MCF 10A (cell line): ENCODE measurements around the gene PLVAP. TPM values are rescaled to one million over a fixed set of nuclear protein-coding genes. Genes with fewer than 3 reads are reported as not detected.

Experiments used
- BruUV-seq: library from RNA; stranded (reverse); fragments of 400-500 nt; replicated peaks from 2 replicates; lab custom pipeline; 2021; lab: Mats Ljungman, UMichigan
- CTCF ChIA-PET: fragments of 300-600 bp; sonication (Branson Sonifier 250); formaldehyde crosslinking; extraction: SDS; loops from one replicate; lab custom pipeline; 2021; ENCODE audit warnings: antibody characterized with exemption, inconsistent platforms; lab: Yijun Ruan, JAX
- POLR2A ChIA-PET: fragments of 300-600, 350-650 bp; sonication (Branson Sonifier 250); formaldehyde crosslinking; extraction: SDS; loops from one replicate; lab custom pipeline; 2020; ENCODE audit warnings: antibody characterized with exemption, inconsistent platforms; lab: Yijun Ruan, JAX
- DNase-seq: peaks from one replicate; pipeline ENCODE4 v3.0.0-alpha.2; 2018; ENCODE audit not compliant: unreplicated experiment
- H3K27ac Mint-ChIP-seq: one replicate; pipeline ENCODE4 v1.8.0; 2022; ENCODE audit warnings: mild to moderate bottlenecking, low read depth, mixed read lengths; ENCODE audit not compliant: unreplicated experiment
- H3K27me3 Mint-ChIP-seq: one replicate; pipeline ENCODE4 v1.8.0; 2022; ENCODE audit warnings: mixed read lengths; ENCODE audit not compliant: insufficient read depth, unreplicated experiment
- H3K36me3 Mint-ChIP-seq: one replicate; pipeline ENCODE4 v1.8.0; 2022; ENCODE audit warnings: mild to moderate bottlenecking, moderate library complexity, mixed read lengths; ENCODE audit not compliant: insufficient read depth, unreplicated experiment
- H3K4me1 Mint-ChIP-seq: one replicate; pipeline ENCODE4 v1.8.0; 2022; ENCODE audit warnings: mixed read lengths; ENCODE audit not compliant: insufficient read depth, unreplicated experiment
- H3K4me3 Mint-ChIP-seq: one replicate; pipeline ENCODE4 v1.8.0; 2022; ENCODE audit warnings: mild to moderate bottlenecking, moderate library complexity, mixed read lengths; ENCODE audit not compliant: unreplicated experiment
- H3K9me3 Mint-ChIP-seq: one replicate; pipeline ENCODE4 v1.8.0; 2022; ENCODE audit warnings: mixed read lengths; ENCODE audit not compliant: unreplicated experiment
- intact Hi-C: fragments of 100-400 bp; cut with micrococcal nuclease; formaldehyde crosslinking; loops from 2 replicates; pipeline ENCODE4 v1.14.1; 2022
- total RNA-seq: library from RNA; stranded (reverse); gene quantifications from 2 replicates; pipeline ENCODE4 v1.2.3, GENCODE V29; 2022
- TF ChIP-seq, protein P1 (sequence below): fragments of 200-600 bp; IDR thresholded peaks from one replicate; pipeline ENCODE4 v1.8.0; 2022; ENCODE audit warnings: antibody characterized with exemption, mild to moderate bottlenecking; ENCODE audit not compliant: unreplicated experiment

The PLVAP gene
- total RNA-seq, 1 experiment from 2014 or later: not detected

DNA sequence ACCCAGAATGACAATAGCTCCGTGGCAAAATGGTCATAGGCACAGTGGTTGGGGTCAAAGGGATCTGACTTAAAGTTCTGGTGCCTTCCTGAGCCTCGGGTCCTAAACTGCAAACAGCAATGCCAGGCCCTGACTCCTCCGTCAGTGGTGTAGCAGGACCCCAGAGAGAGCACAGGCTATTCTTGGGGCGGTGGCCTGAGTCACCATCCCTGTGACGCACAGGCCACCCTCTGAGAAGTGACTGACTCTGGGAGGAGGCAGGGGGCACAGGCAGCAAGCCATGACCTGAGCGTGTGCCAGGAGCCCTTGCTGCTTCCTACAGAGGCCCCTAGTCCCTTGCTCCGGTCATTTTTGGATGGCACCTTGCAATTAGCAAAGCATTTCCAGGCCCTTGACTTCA lies 18.7 kb downstream of the PLVAP start:
- Mint-ChIP-seq H3K4me1 (peaks cover 18% of the 10 kb centered on the region), H3K27me3 (no peaks in the 10 kb centered on the region), H3K9me3 (no peaks in the 10 kb centered on the region), H3K4me3 (no peak overlapping the region), H3K36me3 (peaks cover 6% of the 10 kb centered on the region), H3K27ac (peak overlapping the region; percentile 43)
- DNase-seq: peak; percentile 93
- ChIA-PET CTCF (interaction anchor here (0.5 to 2.5 kb wide), 6 partner anchors 13 to 1490 kb away, joined by 3 to 11 read pairs (median 3); partner anchors contain the start of genes HAUS8 and MYO9B), POLR2A (interaction anchor here (0.6 to 1.5 kb wide), 3 partner anchors 106 to 215 kb away, joined by 3 read pairs; no protein-coding TSS in a partner anchor)
- intact Hi-C loops: no loop called here
- TF ChIP-seq, protein P1, sequence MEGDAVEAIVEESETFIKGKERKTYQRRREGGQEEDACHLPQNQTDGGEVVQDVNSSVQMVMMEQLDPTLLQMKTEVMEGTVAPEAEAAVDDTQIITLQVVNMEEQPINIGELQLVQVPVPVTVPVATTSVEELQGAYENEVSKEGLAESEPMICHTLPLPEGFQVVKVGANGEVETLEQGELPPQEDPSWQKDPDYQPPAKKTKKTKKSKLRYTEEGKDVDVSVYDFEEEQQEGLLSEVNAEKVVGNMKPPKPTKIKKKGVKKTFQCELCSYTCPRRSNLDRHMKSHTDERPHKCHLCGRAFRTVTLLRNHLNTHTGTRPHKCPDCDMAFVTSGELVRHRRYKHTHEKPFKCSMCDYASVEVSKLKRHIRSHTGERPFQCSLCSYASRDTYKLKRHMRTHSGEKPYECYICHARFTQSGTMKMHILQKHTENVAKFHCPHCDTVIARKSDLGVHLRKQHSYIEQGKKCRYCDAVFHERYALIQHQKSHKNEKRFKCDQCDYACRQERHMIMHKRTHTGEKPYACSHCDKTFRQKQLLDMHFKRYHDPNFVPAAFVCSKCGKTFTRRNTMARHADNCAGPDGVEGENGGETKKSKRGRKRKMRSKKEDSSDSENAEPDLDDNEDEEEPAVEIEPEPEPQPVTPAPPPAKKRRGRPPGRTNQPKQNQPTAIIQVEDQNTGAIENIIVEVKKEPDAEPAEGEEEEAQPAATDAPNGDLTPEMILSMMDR: no peak
- no TSS peak for BruUV-seq

DNA sequence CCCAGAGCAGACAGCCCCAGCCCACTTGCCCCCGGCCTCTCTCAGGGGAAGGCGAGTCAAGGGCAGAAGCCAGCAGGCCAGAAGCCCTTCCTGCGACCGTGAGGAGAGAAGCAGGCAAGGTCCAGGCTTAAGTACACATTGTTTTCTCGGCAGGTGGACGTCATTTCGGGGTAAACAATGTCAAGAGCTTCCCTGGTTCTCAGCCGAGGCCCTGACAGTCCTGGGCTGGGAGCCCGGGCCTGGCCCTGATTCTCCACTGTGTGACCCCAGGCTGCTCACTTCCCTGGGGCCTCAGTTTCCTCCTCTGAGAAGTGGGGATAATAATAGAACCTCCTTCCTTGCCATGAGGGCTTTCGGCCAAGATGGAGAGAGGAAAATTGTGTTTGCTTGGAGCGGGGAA lies 19.4 kb downstream of the PLVAP start:
- no peaks in the 10 kb centered on the region for H3K27me3 Mint-ChIP-seq
- ChIA-PET CTCF (interaction anchor here (0.5 to 2.5 kb wide), 6 partner anchors 12 to 282 kb away, joined by 3 to 11 read pairs (median 3); partner anchors contain the start of genes HAUS8 and MYO9B), POLR2A (interaction anchor here (0.6 to 1.5 kb wide), 3 partner anchors 107 to 216 kb away, joined by 3 read pairs; no protein-coding TSS in a partner anchor)
- peaks cover 6% of the 10 kb centered on the region for H3K36me3 Mint-ChIP-seq
- intact Hi-C loops: no loop called here
- no peaks in the 10 kb centered on the region for H3K9me3 Mint-ChIP-seq
- peaks cover 18% of the 10 kb centered on the region for H3K4me1 Mint-ChIP-seq
- H3K4me3 Mint-ChIP-seq: no peak overlapping the region
- no TSS peak for BruUV-seq
- TF ChIP-seq, protein P1: no peak
- peak; percentile 58 for DNase-seq
- peak overlapping the region; percentile 66 for H3K27ac Mint-ChIP-seq

DNA sequence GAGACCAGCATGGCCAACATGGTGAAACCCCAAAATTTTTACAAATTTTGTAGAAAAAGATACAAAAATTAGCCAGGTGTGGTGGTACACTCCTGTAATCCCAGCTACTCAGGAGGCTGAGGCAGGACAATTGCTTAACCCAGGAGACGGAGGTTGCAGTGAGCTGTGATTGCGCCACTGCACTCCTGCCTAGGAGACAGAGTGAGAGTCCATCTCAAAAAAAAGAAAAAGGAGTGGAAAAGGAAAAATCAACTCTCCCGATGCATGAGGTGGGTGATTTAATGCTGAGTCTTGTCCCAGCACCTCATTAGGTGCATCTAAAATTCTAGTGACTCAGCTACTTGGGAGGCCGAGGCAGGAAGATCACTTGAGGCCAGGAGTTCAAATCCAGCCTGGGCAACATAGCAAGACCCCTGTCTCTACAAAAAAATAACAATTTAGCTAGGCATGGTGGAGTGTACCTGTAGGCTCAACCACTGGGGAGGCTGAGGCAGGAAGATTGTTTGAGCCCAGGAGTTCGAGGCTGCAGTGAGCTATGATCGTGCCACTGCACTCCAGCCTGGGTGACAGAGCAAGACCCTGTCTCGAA lies 20.0 kb downstream of the PLVAP start:
- CTCF ChIA-PET: interaction anchor here (0.6 to 2.5 kb wide), 5 partner anchors 9 to 281 kb away, joined by 3 to 11 read pairs (median 3); partner anchors contain the start of genes HAUS8 and MYO9B
- H3K36me3 Mint-ChIP-seq: peaks cover 6% of the 10 kb centered on the region

DNA sequence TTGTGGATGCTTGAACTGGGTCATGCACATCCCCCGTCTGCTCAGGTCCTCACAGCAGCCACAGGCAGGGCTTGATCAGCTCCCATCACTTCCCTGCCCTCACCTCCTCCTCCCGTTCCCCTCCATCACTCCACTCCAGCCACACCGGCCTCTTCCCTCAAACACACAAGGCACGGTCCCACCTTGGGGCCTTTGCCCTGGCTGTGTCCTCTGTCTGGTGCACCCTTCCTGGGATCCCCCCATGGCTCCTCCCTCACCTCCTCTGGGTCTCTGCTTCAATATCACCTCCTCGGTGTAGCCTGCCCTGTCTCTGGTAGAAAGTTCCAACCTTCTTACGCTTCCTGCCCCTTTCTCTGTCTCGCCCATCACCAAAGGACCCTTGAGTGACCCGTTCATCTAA lies 23.8 kb downstream of the PLVAP start:
- no peaks in the 10 kb centered on the region for H3K36me3 Mint-ChIP-seq
- intact Hi-C loops: no loop called here
- H3K9me3 Mint-ChIP-seq: no peaks in the 10 kb centered on the region
- TF ChIP-seq, protein P1: no peak
- H3K4me1 Mint-ChIP-seq: peaks cover 14% of the 10 kb centered on the region
- peak overlapping the region; percentile 44 for H3K27ac Mint-ChIP-seq
- ChIA-PET POLR2A (no interaction called here), CTCF (interaction anchor here (0.6 to 2.6 kb wide), 2 partner anchors 33 to 221 kb away, joined by 4 to 16 read pairs; no protein-coding TSS in a partner anchor)
- no TSS peak for BruUV-seq
- no peak for DNase-seq
- no peaks in the 10 kb centered on the region for H3K27me3 Mint-ChIP-seq
- H3K4me3 Mint-ChIP-seq: no peak overlapping the region

More for the DNA sequence above, 20.0 kb downstream of the PLVAP start:
- POLR2A ChIA-PET: interaction anchor here (1.1 to 1.5 kb wide), 2 partner anchors 20 to 114 kb away, joined by 3 read pairs; no protein-coding TSS in a partner anchor
- Mint-ChIP-seq H3K9me3 (no peaks in the 10 kb centered on the region), H3K4me3 (no peak overlapping the region), H3K27ac (peak overlapping the region; percentile 66), H3K27me3 (no peaks in the 10 kb centered on the region), H3K4me1 (peaks cover 18% of the 10 kb centered on the region)
- TF ChIP-seq, protein P1: no peak
- intact Hi-C loops: no loop called here
- peak; percentile 77 for DNase-seq
- BruUV-seq: no TSS peak
